NCI-H187 treated with DMSO at 0.1 percent for 48 hours (cell line): Measurements from ENCODE around the gene DUSP12.

ENCODE experiments used
- DNase-seq: peaks from one replicate; lab custom pipeline; 2025; lab: John Stamatoyannopoulos, UW

The DUSP12 gene

DNA sequence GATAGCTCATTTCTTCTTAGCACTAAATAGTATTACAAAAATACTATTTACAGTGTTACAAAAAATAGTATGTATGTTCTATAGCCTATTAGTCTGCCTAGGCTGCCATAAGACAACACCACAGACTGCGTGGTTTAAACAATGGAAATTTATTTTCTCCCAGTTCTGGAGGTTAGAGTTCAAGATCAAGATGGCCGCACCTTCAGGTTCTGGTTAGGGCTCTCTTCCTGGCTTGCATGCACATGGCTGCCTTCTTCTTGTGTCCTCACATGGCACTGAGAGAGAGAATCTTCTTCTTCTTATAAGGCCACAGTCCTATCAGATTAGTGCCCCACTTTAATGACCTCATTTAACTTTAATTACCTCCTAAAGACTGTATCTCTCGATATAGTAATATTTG is 20.7 kb downstream of the DUSP12 start:
- no peak for DNase-seq

- no peak for DNase-seq
Measured at GRCh38 chr1:161771161-161771560, 21.6 kb downstream of the DUSP12 start.

- DNase-seq, result no peak
Measured at GRCh38 chr1:161771973-161772372, 22.4 kb downstream of the DUSP12 start.

GRCh38 chr1:161772397-161772796 is 22.8 kb downstream of the DUSP12 start:
- no peak for DNase-seq

DNA sequence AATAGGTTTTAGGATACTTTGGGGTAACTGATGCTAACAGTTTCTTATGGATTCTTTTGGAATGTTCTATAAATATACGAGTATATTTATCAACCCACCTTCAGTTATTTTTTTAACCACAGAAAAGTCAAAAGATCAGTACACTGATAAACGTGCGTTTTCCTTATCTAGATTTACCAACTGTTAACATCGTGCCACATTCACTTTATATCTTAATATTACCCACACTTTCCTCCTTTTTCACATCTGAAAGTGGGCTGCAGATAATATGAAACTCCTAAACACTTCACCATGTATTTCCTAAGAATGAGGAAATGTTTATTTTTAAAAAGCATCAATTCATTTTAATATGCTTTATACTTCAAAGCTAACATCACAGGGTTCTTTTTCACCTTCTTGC is 24.2 kb downstream of the DUSP12 start:
- no peak for DNase-seq

DNA sequence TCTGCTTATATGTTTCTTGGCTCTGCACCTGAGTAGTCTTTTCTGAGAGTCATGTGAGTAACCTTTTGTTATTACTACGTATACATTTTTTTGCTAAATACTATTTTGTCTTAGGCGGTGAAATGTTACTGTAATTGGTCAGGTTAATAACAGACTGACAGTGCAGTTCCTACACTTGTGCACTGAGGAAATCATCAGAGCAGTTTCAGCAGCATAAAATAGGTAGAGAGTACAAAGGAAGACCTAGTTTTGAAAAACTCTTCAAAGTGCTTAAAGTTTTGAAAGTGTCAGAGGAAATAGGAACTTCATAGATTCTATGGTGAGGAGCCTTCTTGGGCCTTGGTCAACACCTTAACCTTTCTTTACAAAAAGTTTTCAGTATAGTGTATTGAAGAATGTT is 27.7 kb downstream of the DUSP12 start:
- DNase-seq, result no peak

DNA sequence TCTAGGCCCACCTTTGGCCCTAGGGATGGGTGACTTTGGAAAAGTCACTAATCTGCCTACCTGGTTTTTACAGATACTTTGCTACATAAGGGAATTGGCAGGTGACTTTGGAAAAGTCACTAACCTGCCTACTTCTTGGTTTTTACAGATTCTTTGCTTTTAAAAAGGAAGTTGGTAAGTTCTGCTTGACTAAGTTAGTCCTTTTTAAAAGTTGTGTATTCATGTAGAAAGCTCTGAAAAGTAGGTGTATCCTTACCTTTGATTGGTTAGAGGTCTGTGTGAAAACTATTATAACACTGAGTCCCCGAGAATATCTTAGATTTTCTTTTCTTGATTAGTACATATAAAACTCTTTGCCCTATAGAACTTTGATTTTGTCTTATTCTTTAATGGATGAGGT is 28.9 kb downstream of the DUSP12 start:
- DNase-seq, result no peak

DNA sequence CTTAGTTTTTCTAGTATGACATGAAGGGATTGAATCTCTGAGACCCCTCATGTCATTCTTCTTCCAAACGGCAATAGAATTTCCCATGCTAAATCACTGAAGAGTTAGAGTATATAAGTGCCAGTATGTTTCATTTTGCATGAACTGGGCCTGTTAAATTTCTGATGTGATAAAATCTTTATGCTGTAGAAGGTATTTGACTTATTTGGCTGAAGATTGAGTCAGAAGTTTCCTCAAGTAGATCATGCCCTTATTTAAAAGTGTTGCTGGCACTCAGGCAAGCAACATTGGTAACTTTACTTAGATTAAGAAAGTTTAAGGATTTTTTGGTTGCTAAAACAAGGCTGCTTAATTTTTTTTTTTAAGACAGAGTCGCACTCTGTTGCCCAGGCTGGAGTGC is 29.8 kb downstream of the DUSP12 start:
- DNase-seq, result no peak

GRCh38 chr1:161781995-161782394 is 32.4 kb downstream of the DUSP12 start:
- DNase-seq, result no peak

- no peak for DNase-seq
Measured at GRCh38 chr1:161782886-161783285, 33.3 kb downstream of the DUSP12 start.

DNA sequence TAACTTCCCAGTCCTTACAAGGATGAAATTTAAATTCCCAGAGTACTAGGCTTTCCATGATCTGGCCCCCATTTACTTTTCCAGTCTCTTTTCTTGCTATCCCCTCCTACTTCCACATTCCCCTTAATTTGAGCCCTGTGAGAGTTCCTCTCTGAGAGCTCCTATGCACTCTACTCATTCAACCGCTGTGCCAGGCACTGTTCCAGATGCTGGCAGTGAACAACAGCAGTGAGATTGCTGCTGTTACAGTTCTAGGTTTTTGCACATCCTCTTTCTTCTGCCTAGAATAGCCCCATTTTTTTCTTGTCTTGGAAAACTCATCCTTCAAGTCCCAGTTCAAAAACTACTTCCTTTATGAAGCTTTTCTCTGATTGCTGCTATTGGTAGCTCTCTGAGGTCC is 35.4 kb downstream of the DUSP12 start:
- no peak for DNase-seq

DNA sequence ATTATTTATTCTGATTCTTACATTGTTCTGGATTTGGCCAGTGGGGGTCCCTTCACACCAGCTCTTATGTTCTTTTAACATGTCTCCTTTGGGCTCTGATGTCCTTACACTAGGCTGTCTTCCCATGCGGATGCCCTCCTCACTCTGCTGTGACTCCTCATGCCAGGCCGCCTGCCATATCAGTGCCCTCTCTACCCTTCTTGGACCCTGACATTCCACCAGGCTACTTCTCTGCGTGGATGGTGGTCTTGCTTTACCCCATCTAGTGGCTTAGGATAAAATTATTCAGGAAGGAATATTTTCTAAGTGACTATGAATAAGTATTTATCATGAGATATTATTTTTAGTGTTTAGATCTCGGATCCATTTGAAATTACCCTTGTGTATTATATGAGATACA is 37.8 kb downstream of the DUSP12 start:
- no peak for DNase-seq

- DNase-seq, result no peak
Measured at GRCh38 chr1:161790587-161791317, 41.2 kb downstream of the DUSP12 start.

DNA sequence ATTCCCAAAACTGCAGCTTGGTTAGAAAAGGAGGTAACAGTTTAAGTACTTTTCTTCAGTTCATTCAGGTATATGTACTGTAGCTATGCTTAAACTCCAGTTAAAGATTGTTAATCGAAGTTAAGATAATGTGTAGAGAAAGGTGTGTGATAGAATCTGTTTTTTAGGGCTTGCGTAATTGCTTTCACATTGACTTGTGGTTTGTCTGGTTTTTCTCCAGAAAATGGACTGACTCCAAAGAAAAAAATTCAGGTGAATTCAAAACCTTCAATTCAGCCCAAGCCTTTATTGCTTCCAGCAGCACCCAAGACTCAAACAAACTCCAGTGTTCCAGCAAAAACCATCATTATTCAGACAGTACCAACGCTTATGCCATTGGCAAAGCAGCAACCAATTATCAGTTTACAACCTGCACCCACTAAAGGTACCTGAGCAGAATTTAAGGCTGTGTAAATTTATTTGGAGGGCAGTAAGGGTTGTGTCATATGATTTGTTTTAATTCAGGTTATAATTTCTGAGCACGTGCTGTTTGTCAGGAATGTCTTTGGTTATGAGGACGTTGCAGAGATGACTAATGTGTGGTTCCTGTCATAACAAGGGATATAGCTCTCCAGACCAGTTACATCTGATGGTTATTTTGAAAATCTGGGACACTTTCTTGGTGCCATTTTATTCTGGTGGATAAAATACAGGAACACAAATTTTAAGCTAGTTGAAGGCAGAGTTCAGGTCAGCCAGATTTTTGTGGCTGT is 42.5 kb downstream of the DUSP12 start:
- DNase-seq, result no peak

DNA sequence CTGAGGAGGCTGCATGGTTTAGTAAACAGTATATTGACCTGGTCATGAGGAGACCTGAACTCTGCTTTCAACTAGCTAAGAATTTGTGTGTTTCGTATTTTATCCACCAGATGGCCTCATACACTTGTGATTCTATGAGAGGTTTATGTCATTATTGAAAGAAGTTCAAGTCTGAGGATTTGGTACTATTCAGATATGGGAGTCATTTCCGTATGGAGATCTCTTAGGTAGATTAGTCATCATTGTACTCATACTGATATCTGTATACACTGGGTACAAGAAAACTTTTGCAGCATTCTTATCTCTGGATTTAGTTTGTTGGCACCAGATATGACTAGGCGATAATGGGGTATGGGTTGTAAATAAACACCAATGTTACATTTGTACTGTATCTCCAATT is 43.2 kb downstream of the DUSP12 start:
- no peak for DNase-seq

DNA sequence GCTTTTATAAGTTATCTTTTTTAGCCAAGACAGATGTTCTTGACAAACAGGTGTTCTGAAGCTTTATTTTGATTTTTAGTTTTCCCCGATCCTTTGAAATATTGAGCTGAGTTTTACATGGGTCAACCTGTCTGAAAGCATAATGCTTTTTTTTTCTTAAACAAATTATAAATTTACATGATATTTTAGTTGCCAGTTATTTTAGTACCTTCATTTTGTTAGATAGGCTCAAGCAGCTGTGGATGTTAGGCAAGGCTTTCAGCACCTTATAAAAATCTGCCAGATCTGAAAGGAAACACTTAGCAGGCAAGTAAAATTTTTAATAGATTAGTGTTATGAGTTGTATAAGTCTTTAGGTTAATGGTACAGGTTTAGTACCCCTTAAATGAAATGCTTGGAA is 50.2 kb downstream of the DUSP12 start:
- DNase-seq, result no peak

DNA sequence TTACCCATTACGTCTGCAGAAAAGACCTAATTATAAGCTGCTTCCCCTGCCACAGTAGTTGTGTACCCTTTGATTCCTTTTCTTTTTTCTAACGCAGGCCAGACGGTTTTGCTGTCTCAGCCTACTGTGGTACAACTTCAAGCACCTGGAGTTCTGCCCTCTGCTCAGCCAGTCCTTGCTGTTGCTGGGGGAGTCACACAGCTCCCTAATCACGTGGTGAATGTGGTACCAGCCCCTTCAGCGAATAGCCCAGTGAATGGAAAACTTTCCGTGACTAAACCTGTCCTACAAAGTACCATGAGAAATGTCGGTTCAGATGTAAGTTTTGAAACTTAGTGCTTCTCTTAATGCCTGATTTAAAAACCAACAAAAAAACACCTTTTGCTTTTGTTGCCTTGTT is 52.4 kb downstream of the DUSP12 start:
- DNase-seq, result no peak

DNA sequence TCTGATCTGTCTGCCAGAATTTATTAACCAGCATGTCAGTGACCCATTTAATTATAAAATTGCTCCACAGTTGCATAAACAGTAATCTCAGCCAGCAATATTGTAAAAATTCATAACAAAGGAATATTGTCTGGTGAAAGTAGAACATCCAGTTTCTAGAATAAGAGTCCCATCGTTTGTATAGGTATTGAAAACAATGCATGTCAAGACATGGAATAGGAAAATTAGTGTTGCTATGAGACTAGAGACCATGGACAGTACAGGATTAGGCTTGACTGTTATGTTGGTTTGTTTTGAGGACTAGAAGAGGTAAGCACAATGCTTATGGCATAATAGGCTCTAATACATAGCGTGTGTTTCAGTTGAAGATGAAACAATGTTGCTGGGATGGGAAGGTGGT is 53.6 kb downstream of the DUSP12 start:
- DNase-seq, result no peak

DNA sequence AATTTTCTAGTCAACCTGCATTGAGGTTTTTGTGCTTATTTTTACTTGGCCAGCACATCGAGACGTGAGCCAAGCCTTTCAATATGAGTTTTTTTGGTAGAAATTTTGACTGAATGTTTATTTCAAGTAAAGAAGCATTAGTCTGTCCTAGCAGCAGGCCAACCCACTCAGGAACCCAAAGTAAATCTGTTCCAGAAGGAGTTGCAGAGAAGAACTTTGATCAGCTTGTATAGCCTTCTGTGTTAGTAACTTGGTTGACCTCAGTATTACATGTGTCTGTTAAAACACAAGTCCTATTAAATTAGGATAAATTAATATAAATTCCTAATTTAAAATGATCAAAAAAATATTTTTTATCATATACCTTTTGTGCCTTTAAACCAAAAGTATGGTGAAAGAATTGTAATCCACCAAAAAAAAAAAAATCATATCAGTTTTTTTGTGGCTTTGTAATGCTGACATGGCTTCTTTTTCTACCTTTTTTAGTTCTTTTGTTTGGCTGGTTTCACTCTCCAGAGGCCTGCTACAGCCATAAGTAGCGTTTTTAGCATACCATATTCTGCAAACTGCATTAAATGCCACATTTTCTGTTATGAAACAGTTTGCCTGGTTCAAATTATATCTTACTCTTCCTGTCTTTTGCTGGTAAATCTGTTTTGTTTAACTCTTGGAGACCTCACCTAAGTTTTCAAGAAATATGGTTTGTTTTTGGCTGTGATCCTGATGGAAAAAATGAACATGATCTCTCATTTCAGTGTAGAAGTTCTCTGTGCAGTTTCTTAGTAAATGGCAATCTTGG is 56.0 kb downstream of the DUSP12 start:
- no peak for DNase-seq
